NT2/D1 (cell line): ENCODE data around the gene RASSF10.

Experiments used
- SUZ12 ChIP-seq: IDR thresholded peaks from 2 replicates; pipeline ENCODE4 v1.6.1; 2011; ENCODE audit not compliant: insufficient read length, insufficient read depth; ENCODE audit errors: extremely low read depth
- ZNF274 ChIP-seq: IDR thresholded peaks from 2 replicates; pipeline ENCODE4 v1.6.1; 2011; ENCODE audit warnings: mild to moderate bottlenecking, low read depth, low read length

DNA sequence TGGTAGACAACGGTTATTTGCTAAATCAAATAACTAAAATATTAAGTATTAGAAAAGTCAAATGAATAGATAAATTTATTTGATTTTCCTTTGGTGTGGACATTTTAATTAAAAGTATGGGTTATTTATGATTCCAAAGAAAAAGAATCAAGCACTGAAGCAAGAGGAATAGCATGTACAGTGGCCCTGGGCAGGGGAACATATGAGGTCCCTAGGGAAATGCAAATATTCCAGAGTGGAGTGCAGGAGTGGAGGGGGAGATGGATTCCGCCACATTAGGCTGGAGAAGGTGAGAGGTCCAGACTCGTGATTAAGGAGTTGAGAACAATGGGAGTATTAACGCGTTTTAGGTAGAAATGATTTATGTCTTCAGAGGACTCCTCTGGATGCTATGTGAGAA is 30.0 kb downstream of the RASSF10 start:
- TF ChIP-seq SUZ12 (no peak), ZNF274 (no peak)
